Liver (tissue), 9 donors: ENCODE measurements around the gene POLR2B. TPM values are rescaled to one million over a fixed set of nuclear protein-coding genes. Genes with fewer than 3 reads are reported as not detected.
A peak's percentile ranks its signal among the peaks of the same experiment; 100 is the strongest.

Source experiments
- DNase-seq: peaks from one replicate; pipeline ENCODE4 v3.0.0-alpha.2; 2017; ENCODE audit warnings: low spot score
- H3K27ac ChIP-seq, 2 donors: one replicate each; pipeline ENCODE4 v1.7.0; 2013; ENCODE audit warnings: inconsistent platforms in 2 of 2, low read length in 2 of 2, control low read depth in 1 of 2, low read depth in 1 of 2, mild to moderate bottlenecking in 1 of 2
- H3K27me3 ChIP-seq, 4 donors: one replicate each; pipeline versions ENCODE4 v1.6.1 to v1.7.0; 2013; ENCODE audit warnings: low read length in 3 of 4, inconsistent platforms in 1 of 4, mild to moderate bottlenecking in 1 of 4, moderate library complexity in 1 of 4; ENCODE audit not compliant: control insufficient read depth in 4 of 4, insufficient read depth in 4 of 4
- H3K36me3 ChIP-seq, 4 donors: one replicate each; pipeline versions ENCODE4 v1.6.1 to v1.7.0; 2013; ENCODE audit warnings: low read length in 3 of 4, mild to moderate bottlenecking in 3 of 4, low read depth in 1 of 4, moderate library complexity in 1 of 4; ENCODE audit not compliant: control insufficient read depth in 4 of 4, insufficient read depth in 3 of 4
- H3K4me1 ChIP-seq, 4 donors: one replicate each; pipeline versions ENCODE4 v1.6.1 to v1.7.0; 2013; ENCODE audit warnings: low read length in 3 of 4, mild to moderate bottlenecking in 3 of 4, moderate library complexity in 1 of 4; ENCODE audit not compliant: control insufficient read depth in 4 of 4, insufficient read depth in 4 of 4
- H3K4me3 ChIP-seq, 3 donors: one replicate each; pipeline versions ENCODE4 v1.6.1 to v1.7.0; 2013; ENCODE audit warnings: low read length in 3 of 3, control low read depth in 1 of 3, low read depth in 1 of 3, mild to moderate bottlenecking in 1 of 3
- H3K9ac ChIP-seq, 2 donors: one replicate each; pipeline ENCODE4 v1.7.0; 2013; ENCODE audit warnings: low read length in 2 of 2, mild to moderate bottlenecking in 2 of 2, moderate library complexity in 2 of 2, control low read depth in 1 of 2, low read depth in 1 of 2
- H3K9me3 ChIP-seq, 4 donors: one replicate each; pipeline versions ENCODE4 v1.6.1 to v1.7.0; 2013; ENCODE audit warnings: low read length in 3 of 4; ENCODE audit not compliant: control insufficient read depth in 4 of 4
- ATF3 ChIP-seq: IDR thresholded peaks from 2 replicates; pipeline ENCODE4 v1.6.1; 2016; ENCODE audit warnings: antibody characterized with exemption
- CTCF ChIP-seq: fragments of 150-350 bp; IDR thresholded peaks from 2 replicates; pipeline ENCODE4 v1.5.1; 2017; ENCODE audit warnings: improper control_type of control experiment, low read depth, low read length; ENCODE audit not compliant: missing input control
- EGR1 ChIP-seq, 2 donors: IDR thresholded peaks; 2 replicates each; pipeline ENCODE4 v1.6.1; 2016 to 2018; ENCODE audit warnings: antibody characterized with exemption in 2 of 2, low read depth in 2 of 2
- FOXA1 ChIP-seq: IDR thresholded peaks from 2 replicates; pipeline ENCODE4 v1.6.1; 2016; ENCODE audit warnings: antibody characterized with exemption
- FOXA2 ChIP-seq: IDR thresholded peaks from 2 replicates; pipeline ENCODE4 v1.6.1; 2016; ENCODE audit warnings: antibody characterized with exemption
- GABPA ChIP-seq, 2 donors: IDR thresholded peaks in 1 of 2; conservative IDR thresholded peaks in 1 of 2; 2 replicates each; pipeline ENCODE4 v1.6.1; 2016; ENCODE audit warnings: antibody characterized with exemption in 2 of 2, mild to moderate bottlenecking in 1 of 2, moderate library complexity in 1 of 2
- HNF4A ChIP-seq, 2 donors: conservative IDR thresholded peaks; 2 replicates each; pipeline ENCODE4 v1.6.1; 2016; ENCODE audit warnings: antibody characterized with exemption in 2 of 2, mild to moderate bottlenecking in 2 of 2
- HNF4G ChIP-seq: IDR thresholded peaks from 2 replicates; pipeline ENCODE4 v1.6.1; 2016; ENCODE audit warnings: antibody characterized with exemption
- JUND ChIP-seq, 2 donors: IDR thresholded peaks; 2 replicates each; pipeline ENCODE4 v1.6.1; 2016; ENCODE audit warnings: antibody characterized with exemption in 2 of 2
- RAD21 ChIP-seq, 2 donors: IDR thresholded peaks; 2 replicates each; pipeline ENCODE4 v1.6.1; 2016; ENCODE audit warnings: antibody characterized with exemption in 2 of 2, mild to moderate bottlenecking in 2 of 2
- REST ChIP-seq: IDR thresholded peaks from 2 replicates; pipeline ENCODE4 v1.6.1; 2016; ENCODE audit warnings: antibody characterized with exemption, mild to moderate bottlenecking
- RXRA ChIP-seq, 2 donors: IDR thresholded peaks; 2 replicates each; pipeline ENCODE4 v1.6.1; 2017 to 2018; ENCODE audit warnings: antibody characterized with exemption in 2 of 2, mild to moderate bottlenecking in 1 of 2
- SP1 ChIP-seq: IDR thresholded peaks from 2 replicates; pipeline ENCODE4 v1.6.1; 2018; ENCODE audit warnings: antibody characterized with exemption, mild to moderate bottlenecking
- TAF1 ChIP-seq: conservative IDR thresholded peaks from 2 replicates; pipeline ENCODE4 v1.6.1; 2016; ENCODE audit warnings: antibody characterized with exemption, mild to moderate bottlenecking
- YY1 ChIP-seq: IDR thresholded peaks from 2 replicates; pipeline ENCODE4 v1.6.1; 2016; ENCODE audit warnings: antibody characterized with exemption, mild to moderate bottlenecking
- ZBTB33 ChIP-seq: IDR thresholded peaks from 2 replicates; pipeline ENCODE4 v1.6.1; 2016; ENCODE audit warnings: antibody characterized with exemption
- WGBS: extraction: QIAGEN DNeasy Blood & Tissue Kit; methylation state at CpG from one replicate; pipeline ENCODE4 v1.1.7; 2013; 5-methylcytosine and 5-hydroxymethylcytosine counted together
- polyA plus RNA-seq, 2 donors: library from polyadenylated mRNA; stranded (reverse) in 1 of 2; unstranded in 1 of 2; fragments of 200-250 nt in 1 of 2; fragments of >200 nt in 1 of 2; fragmentation: Nextera tagmentation in 1 of 2; extraction: Ambion mirVana in 1 of 2; gene quantifications; one replicate each; pipeline versions ENCODE4 v1.2.1 to v1.2.3, GENCODE V29; 2013 to 2015
- total RNA-seq, 2 donors: library from RNA; depleted of rRNA; stranded (reverse); fragments of >200 nt; gene quantifications; one replicate each; pipeline ENCODE4 v1.2.3, GENCODE V29; 2014
- donor health status: healthy.
- donor health status: healthy.
- donor health status: healthy.
- donor health status: healthy.
- donor health status: healthy.

Gene POLR2B
- total and polyA plus RNA-seq, 4 donors, result 16.6 to 64.4 (median 40.0) TPM

GRCh38 chr4:57048590-57049304 is 70.1 kb downstream of the POLR2B start:
- Histone ChIP-seq H3K27ac (no peak overlapping the region), H3K4me3 (no peak overlapping the region), H3K36me3 (no peaks in the 10 kb centered on the region), H3K9ac (no peak overlapping the region), H3K9me3 (no peaks in the 10 kb centered on the region), H3K27me3 (no peaks in the 10 kb centered on the region), H3K4me1 (no peaks in the 10 kb centered on the region)
- WGBS, result 30% methylated on average over 1 of the region's 1 CpG
- TF ChIP-seq HNF4A (conservative IDR thresholded peaks at IDR 0.05), result no peak
- no peak for TF ChIP-seq GABPA (IDR thresholded peaks at IDR 0.05 in 1 of 2, conservative IDR thresholded peaks at IDR 0.05 in 1 of 2)
- TF ChIP-seq FOXA2, result no peak
- no peak for TF ChIP-seq TAF1
- no peak for TF ChIP-seq HNF4G
- no peak for TF ChIP-seq JUND (IDR thresholded peaks at IDR 0.05)
- no peak for TF ChIP-seq EGR1 (IDR thresholded peaks at IDR 0.05; ENCODE audit: low read depth in 2 of 2)
- no peak for TF ChIP-seq RAD21 (IDR thresholded peaks at IDR 0.05)
- no peak for TF ChIP-seq ATF3
- TF ChIP-seq SP1, result no peak
- TF ChIP-seq YY1, result no peak
- DNase-seq, result no peak

- Histone ChIP-seq H3K4me1 (no peaks in the 10 kb centered on the region), H3K9me3 (no peaks in the 10 kb centered on the region), H3K36me3 (no peaks in the 10 kb centered on the region), H3K4me3 (no peak overlapping the region), H3K27ac (peak overlapping the region in 1 of 2 donors; percentile 37), H3K27me3 (no peaks in the 10 kb centered on the region), H3K9ac (no peak overlapping the region)
- 65% methylated on average over 3 of the region's 3 CpGs for WGBS
- TF ChIP-seq YY1 (no peak), ZBTB33 (no peak)
- DNase-seq, result no peak
These were observed 72.4 kb downstream of the POLR2B start for GRCh38 chr4:57051095-57051494.

GRCh38 chr4:57051524-57051923 is 72.8 kb downstream of the POLR2B start:
- 89% methylated on average over 2 of the region's 2 CpGs for WGBS
- Histone ChIP-seq H3K27ac (peak overlapping the region in 1 of 2 donors; percentile 37), H3K4me3 (no peak overlapping the region)

More at GRCh38 chr4:57051524-57051923, 72.8 kb downstream of the POLR2B start:
- Histone ChIP-seq H3K36me3 (no peaks in the 10 kb centered on the region), H3K9me3 (no peaks in the 10 kb centered on the region), H3K27me3 (no peaks in the 10 kb centered on the region), H3K4me1 (no peaks in the 10 kb centered on the region), H3K9ac (no peak overlapping the region)
- no peak for TF ChIP-seq YY1
- no peak for TF ChIP-seq RXRA (IDR thresholded peaks at IDR 0.05)
- no peak for TF ChIP-seq GABPA (IDR thresholded peaks at IDR 0.05 in 1 of 2, conservative IDR thresholded peaks at IDR 0.05 in 1 of 2)
- no peak for TF ChIP-seq REST
- TF ChIP-seq TAF1, result no peak
- TF ChIP-seq RAD21 (IDR thresholded peaks at IDR 0.05), result no peak
- no peak for TF ChIP-seq ATF3
- TF ChIP-seq FOXA1, result no peak
- TF ChIP-seq ZBTB33, result no peak
- no peak for TF ChIP-seq JUND (IDR thresholded peaks at IDR 0.05)
- no peak for TF ChIP-seq CTCF
- no peak for TF ChIP-seq HNF4A (conservative IDR thresholded peaks at IDR 0.05)
- no peak for TF ChIP-seq FOXA2
- no peak for TF ChIP-seq EGR1 (IDR thresholded peaks at IDR 0.05; ENCODE audit: low read depth in 2 of 2)
- no peak for TF ChIP-seq SP1
- no peak for DNase-seq
